Head of caudate nucleus (tissue), 42 donors: ENCODE data around the gene STAG1.
"Not testable (repeated sequence)": the region's sequence is repeated elsewhere in the genome, so short reads cannot be mapped to it uniquely, and the experiment has no call there.

ENCODE experiments used
- DNase-seq, 42 donors: peaks; one replicate each; pipeline versions ENCODE4 v3.0.0 to v3.0.0-alpha.2; 2020 to 2021; ENCODE audit warnings: mixed read lengths in 7 of 42
- intact Hi-C: fragments of 100-400 bp; cut with DNase I; formaldehyde crosslinking; loops from one replicate; pipeline ENCODE4 v1.15.0; 2022

STAG1 gene

GRCh38 chr3:136624894-136625815 is 127.0 kb downstream of the STAG1 start:
- no peak for DNase-seq
- intact Hi-C loops, result no loop called here

DNA sequence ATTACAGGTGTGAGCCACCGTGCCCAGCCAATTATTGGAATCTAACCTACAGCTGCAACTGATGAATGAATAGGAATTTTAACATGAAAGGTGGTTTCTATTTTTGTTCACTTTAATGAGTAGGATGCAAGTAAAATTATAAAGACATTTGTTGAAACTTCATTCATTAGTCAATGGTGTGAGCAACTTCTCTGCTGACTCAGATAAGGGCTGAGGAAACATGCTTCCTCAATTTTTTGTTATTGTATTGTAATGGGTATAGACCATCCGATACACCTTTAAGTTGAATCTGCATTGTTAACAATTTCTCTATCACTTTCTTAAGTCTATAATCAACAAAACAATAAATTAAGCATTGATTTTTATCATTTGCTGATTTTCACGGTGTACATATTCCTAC is 127.8 kb downstream of the STAG1 start:
- no peak for DNase-seq
- intact Hi-C loops, result no loop called here

DNA sequence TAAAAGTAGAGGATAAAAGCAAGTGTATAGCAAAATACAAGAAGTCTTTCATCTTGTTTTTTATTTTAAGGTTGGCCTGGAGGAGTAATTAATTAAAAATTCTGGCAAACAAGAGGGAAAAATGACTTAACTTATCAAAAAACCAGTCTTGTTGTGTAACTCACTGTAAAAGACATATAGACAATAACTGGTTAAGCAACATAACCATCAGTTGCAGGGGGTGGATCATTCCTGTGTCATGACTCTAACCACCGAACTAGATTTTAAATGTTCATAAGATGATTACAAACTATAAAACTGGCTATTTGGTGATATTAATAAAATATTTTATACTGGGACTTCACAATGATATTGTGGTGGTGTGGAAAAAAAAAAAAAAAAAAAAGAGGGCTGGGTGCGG is 130.6 kb downstream of the STAG1 start:
- intact Hi-C loops, result no loop called here
- DNase-seq, result no peak

- no peak for DNase-seq
- intact Hi-C loops, result no loop called here
Measured at GRCh38 chr3:136620436-136620835, 131.7 kb downstream of the STAG1 start.

GRCh38 chr3:136617969-136618525 is 134.1 kb downstream of the STAG1 start:
- DNase-seq, intact Hi-C loops: not testable (repeated sequence)

DNA sequence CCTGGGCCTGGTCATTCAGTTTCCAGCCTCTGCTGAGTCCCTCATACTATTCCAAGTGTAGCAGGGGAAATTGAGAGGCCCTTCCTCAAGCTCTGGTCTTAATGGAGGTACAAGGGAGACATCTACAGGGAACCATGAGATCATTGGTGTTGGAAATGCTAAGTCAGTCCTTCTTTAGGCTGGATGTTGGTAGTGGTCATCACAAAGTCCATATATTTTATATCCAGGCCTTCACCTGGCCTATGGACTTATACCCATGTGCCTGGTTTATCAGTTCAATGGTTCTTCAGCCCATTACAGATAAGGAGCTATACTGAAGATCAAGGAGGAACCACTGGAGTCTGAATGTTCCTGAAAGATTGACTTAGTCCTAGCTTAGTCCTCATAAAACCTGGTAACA is 135.0 kb downstream of the STAG1 start:
- intact Hi-C loops, result no loop called here
- DNase-seq, result no peak

- no peak for DNase-seq
- intact Hi-C loops, result no loop called here
Measured at GRCh38 chr3:136612512-136612911, 139.7 kb downstream of the STAG1 start.

- no peak for DNase-seq
- intact Hi-C loops, result no loop called here
Measured at GRCh38 chr3:136606990-136607389, 145.2 kb downstream of the STAG1 start.

DNA sequence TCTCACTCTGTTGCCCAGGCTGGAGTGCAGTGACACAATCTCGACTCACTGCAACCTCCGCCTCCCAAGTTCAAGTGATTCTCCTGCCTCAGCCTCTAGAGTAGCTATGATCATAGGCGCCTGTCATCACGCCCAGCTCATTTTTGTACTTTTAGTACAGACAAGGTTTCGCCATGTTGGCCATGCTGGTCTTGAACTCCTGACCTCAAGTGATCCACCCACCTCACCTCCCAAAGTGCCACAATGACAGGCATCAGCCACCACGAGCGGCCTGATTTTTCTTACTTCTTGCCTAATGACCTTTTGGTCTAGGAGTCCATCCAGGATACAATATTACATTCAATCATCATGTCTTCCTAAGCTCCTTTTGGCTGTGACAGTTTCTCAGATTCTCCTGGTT is 146.0 kb downstream of the STAG1 start:
- intact Hi-C loops, DNase-seq: not testable (repeated sequence)

DNA sequence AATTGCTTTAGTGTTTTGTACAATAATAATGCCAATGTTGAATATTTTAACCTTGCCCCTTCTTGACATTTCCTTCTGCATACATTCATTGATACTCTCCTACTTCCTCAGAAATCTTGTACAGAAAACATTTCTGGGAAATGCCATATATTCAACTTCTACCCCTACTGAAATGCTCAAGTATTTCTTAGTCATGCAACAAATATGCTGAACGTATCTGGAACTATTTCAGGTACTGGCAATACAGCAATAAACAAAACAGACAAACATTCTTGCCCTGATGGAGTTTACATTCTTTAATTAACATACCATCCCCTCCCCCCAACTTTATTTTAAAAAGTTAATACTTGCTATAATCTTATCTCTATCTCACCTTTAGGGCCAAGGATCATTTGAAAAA is 147.2 kb downstream of the STAG1 start:
- intact Hi-C loops, result no loop called here
- no peak for DNase-seq

DNA sequence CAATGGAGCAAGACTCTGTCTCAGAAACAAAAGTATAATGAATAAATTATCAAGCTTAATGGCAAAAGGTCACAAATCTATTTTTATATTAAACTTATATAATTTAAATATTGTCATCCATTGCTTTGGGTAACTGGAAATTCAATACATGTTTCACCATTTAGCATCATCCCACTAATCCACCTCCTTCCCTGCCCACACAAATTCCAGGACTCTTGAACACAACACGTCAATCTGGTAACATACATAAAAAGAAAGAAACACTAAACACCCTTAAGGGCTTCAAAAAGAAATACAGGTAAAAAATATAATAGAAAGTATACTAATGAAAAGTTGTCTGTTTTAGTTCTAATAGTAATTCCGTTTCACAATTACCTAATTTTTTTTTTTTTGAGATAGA is 149.4 kb downstream of the STAG1 start:
- peak in 1 of 42 donors; percentile 7 for DNase-seq
- intact Hi-C loops, result no loop called here

DNA sequence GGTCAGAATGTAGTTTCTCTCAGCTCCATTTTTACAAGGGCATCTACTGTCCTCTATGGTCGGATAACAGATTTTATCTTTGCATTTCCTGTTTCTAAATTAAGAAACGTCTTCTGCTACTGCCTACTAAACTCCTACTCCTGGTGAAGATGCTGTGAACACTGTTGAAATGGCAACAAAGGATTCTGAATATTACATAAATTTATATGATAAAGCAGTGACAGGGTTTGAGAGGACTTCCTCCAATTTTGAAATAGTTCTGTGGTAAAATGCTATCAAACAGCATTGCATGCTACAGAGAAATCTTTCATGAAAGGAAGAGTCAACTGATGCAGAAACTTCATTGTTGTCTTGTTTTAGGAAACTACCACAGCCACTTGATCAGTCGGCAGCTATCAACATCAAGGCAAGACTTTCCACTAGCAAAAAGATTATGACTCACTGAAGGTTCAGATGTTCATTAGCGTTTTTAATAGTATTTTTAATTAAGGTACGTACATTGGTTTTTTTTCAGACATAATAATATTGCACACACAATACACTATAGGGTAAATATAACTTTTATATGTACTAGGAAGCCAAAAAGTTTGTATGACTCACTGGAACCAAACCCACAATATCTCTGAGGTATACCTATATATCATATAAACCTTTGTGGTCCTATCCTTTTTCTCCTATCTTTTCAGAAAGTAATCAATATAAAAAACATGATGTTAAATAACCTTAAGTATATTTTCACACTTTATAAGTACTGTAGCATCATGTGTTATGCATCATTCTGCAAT is 156.1 kb downstream of the STAG1 start:
- no peak for DNase-seq
- intact Hi-C loops, result no loop called here

DNA sequence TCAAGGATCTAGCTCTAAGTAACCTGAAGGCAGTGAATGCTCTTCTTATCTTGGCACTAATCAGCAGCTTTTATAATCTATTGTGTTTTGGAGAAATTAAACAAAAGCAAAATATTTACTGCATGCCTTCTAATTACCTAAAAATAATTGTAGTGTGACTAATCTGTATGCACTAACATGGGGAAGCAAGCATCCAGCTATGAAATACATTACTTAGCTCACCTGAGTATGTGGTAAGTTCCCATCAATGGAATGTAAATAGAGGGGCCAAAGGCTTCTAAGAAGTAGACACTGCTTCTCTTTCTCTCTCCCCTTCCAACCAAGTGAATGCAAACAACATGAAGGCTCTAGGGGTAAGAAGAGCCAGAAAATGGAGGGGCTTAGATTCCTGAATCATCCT is 165.6 kb downstream of the STAG1 start:
- DNase-seq, result no peak

DNA sequence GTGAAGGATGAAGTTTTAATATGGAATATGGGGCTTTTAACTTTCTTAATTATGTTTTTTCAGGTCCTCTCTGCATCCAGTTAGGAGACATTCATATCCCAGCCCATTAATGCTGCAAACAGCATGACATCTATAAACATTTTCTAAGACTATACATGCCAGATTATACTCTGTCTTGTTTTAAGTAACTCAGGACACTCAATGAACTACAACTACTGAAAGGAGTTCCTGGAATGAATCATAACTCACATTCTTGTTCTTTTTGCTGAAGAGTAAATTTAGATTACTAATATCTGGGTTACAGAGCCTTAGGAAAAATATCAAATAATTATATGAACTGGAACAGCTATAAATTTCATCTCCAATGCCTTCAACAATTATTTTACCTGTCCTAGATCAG is 167.4 kb downstream of the STAG1 start:
- no peak for DNase-seq
- intact Hi-C loops, result no loop called here

More for the DNA sequence above, 165.6 kb downstream of the STAG1 start:
- intact Hi-C loops, result no loop called here

DNA sequence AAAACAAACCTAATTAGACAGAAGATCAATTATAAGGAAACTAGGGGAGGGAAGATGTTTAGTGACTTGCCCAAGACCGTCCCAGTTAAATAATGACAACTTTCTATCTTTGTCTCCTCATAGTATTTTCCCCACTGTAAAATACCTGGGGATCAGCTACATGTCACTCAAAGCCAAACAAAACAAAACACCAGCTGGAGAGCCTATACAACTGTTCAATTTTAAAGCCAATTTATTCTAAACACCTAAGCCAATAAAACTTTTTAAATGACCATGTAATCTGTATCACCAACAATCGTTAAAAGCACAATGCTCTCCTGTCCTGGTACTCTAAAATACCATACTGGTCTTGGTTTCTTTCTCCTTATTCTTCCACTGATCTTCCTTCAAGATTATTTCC is 168.4 kb downstream of the STAG1 start:
- intact Hi-C loops, result no loop called here

DNA sequence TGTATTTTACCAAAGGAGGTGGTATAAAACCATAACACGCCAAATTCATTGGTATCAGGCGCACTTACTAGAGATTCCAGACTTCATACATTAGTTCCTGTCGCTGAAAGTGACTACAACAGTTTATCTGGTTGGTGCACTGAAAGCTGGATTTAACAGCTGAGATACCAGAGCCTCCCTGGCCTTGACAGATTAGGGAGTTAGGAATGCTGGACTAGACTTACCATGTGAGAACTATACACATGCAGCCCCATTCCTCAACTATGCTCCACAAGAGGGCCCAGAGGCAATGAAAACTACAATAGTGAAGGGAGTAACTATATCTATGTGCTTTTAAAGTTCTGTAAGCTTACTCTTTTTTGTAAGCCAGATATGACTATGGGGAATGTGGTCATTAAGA is 174.4 kb downstream of the STAG1 start:
- no peak for DNase-seq
- intact Hi-C loops, result no loop called here

More for the DNA sequence above, 168.4 kb downstream of the STAG1 start:
- DNase-seq, result no peak

DNA sequence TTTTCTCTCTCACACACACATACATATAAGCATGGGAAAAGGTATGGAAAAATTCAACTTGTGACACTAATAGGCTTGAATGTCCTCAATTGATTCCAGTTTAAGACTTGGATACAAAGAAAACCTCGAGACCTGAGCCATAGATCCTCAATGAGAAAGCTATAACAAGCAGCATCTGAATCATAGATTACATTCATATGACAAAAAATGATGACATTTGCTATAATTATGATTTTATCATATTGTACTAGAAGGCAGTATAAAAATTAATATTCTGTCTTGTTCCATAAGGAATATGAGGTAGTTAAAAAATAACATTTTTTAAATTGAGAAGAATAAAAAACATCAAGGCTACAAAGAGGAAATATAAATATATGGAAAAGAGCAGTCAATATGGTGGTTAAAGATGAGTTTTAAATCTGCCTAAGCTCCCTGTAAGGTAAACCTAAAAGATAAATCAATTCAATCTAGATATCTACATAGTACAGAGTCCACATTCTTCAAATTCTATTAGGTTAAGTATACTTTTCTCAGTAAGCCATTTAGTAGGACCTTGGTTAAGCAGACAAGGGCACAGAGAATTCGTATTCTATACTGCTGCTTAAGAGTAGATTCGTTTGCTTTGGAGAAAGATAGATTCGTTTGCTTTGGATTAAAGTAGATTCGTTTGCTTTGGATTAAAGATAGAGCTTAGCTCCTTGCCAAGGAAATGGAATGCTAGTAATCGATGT is 175.7 kb downstream of the STAG1 start:
- no peak for DNase-seq
- intact Hi-C loops, result no loop called here

DNA sequence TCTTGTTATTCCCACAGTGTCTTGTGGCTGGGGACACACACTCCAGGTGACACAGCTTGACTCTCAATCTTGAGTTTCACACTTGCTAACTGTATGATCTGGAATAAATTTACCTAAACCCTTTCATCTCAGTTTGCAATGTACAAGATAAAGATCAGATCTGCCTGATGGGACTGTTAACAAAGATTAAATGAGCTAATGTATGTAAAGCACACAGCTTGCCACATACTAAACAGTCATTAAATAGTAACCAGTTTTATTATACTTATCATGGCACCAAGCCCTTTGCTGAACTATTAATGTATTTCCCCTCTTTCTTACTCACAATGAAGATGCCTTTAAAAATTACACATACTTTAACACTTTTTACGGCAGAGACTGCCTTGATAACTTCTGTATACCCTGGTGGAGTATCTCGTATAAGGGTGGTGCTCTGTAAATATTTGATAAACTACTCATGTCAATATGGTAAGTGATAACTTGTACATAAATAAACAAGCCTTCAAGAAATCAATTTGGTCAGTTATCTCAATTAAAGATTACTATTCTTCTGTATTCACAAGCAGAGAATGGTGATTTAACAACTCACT is 184.5 kb downstream of the STAG1 start:
- DNase-seq, result no peak
- intact Hi-C loops, result no loop called here

GRCh38 chr3:136564962-136565361 is 187.2 kb downstream of the STAG1 start:
- intact Hi-C loops, DNase-seq: not testable (repeated sequence)
